Panc1 (cell line): ENCODE data around the gene ACBD3. TPM values are rescaled to one million over a fixed set of nuclear protein-coding genes. Genes with fewer than 3 reads are reported as not detected.

Experiments
- ATAC-seq: fragments of 200-7000 bp; cut with Tn5 transposase; 2 replicates; pipeline ENCODE4 v1.9.1; 2020; ENCODE audit warnings: mild to moderate bottlenecking, moderate library complexity
- Bru-seq: library from RNA; stranded (reverse); fragments of 400-500 nt; gene quantifications from one replicate; lab custom pipeline; 2021; lab: Mats Ljungman, UMichigan
- BruChase-seq, 2 experiments: library from RNA; stranded (reverse); fragments of 400-500 nt; gene quantifications; one replicate each; lab custom pipeline; 2021; lab: Mats Ljungman, UMichigan
- BruUV-seq: library from RNA; stranded (reverse); fragments of 400-500 nt; replicated peaks from 2 replicates; lab custom pipeline; 2021; lab: Mats Ljungman, UMichigan
- CTCF ChIA-PET: fragments of 300-600 bp; sonication (Branson Sonifier 250); formaldehyde crosslinking; loops from one replicate; lab custom pipeline; 2022; ENCODE audit warnings: antibody characterized with exemption; lab: Charles Lee
- POLR2A ChIA-PET: fragments of 300-600 bp; sonication (Branson Sonifier 250); formaldehyde crosslinking; loops from one replicate; lab custom pipeline; 2022; ENCODE audit warnings: antibody characterized with exemption; lab: Charles Lee
- DNase-seq: peaks from one replicate; pipeline ENCODE4 v3.0.0-alpha.2; 2010; ENCODE audit warnings: low read depth, low spot score
- H3K27ac ChIP-seq: 2 replicates; pipeline ENCODE4 v1.5.1; 2011; ENCODE audit warnings: mild to moderate bottlenecking, low read length, inconsistent platforms
- H3K27me3 ChIP-seq: fragments of 200-500 bp; sonication (Bioruptor generic); 2 replicates; pipeline ENCODE4 v1.6.0; 2014; ENCODE audit warnings: low read length, inconsistent platforms; ENCODE audit not compliant: control insufficient read depth, insufficient read depth
- H3K36me3 ChIP-seq: fragments of 200-500 bp; sonication (Bioruptor generic); 2 replicates; pipeline ENCODE4 v1.5.1; 2014; ENCODE audit warnings: inconsistent platforms, mild to moderate bottlenecking, low read length, moderate library complexity; ENCODE audit not compliant: control insufficient read depth, insufficient read depth
- H3K4me1 ChIP-seq: 2 replicates; pipeline ENCODE4 v1.5.1; 2011; ENCODE audit warnings: inconsistent platforms, mild to moderate bottlenecking, low read length, moderate library complexity; ENCODE audit not compliant: control insufficient read depth, insufficient read depth
- H3K4me3 ChIP-seq, 2 experiments: 2 replicates each; pipeline ENCODE4 v1.5.1; 2011 to 2012; ENCODE audit warnings: low read depth in 2 of 2, low read length in 2 of 2, mild to moderate bottlenecking in 2 of 2, inconsistent platforms in 1 of 2, moderate library complexity in 1 of 2
- H3K9me3 ChIP-seq: fragments of 200-500 bp; sonication (Bioruptor generic); 2 replicates; pipeline ENCODE4 v1.5.1; 2014; ENCODE audit warnings: low read depth, mild to moderate bottlenecking, inconsistent platforms, low read length, moderate library complexity; ENCODE audit not compliant: control insufficient read depth, insufficient read depth
- CTCF ChIP-seq: fragments of 450-650 bp; IDR thresholded peaks from 2 replicates; pipeline ENCODE4 v1.5.1; 2017; ENCODE audit warnings: mild to moderate bottlenecking
- POLR2AphosphoS5 ChIP-seq: IDR thresholded peaks from 2 replicates; pipeline ENCODE4 v1.6.1; 2012; ENCODE audit warnings: mild to moderate bottlenecking, low read depth, low read length, moderate library complexity
- REST ChIP-seq, 2 experiments: IDR thresholded peaks; 2 replicates each; pipeline ENCODE4 v1.6.1; 2011 to 2012; ENCODE audit warnings: low read depth in 2 of 2, control low read depth in 1 of 2, low read length in 1 of 2, mild to moderate bottlenecking in 1 of 2, moderate library complexity in 1 of 2; ENCODE audit not compliant: insufficient read depth in 1 of 2
- SIN3A ChIP-seq: IDR thresholded peaks from 2 replicates; pipeline ENCODE4 v1.6.1; 2012; ENCODE audit warnings: low read depth, mild to moderate bottlenecking, low read length, moderate library complexity, borderline replicate concordance; ENCODE audit not compliant: insufficient read depth
- TCF7L2 ChIP-seq: IDR thresholded peaks from 2 replicates; pipeline ENCODE4 v1.6.1; 2011; ENCODE audit warnings: mild to moderate bottlenecking, low read depth, low read length, inconsistent platforms
- in situ Hi-C: cut with HindIII; loops from 2 replicates; pipeline ENCODE4 v1.10.0; 2016; ENCODE audit warnings: low sequenced_read_pairs, low pct_unique_long_range_greater_than_20kb
- intact Hi-C: fragments of 100-400 bp; cut with micrococcal nuclease; formaldehyde crosslinking; loops from one replicate; pipeline ENCODE4 v1.10.0; 2022; ENCODE audit not compliant: unreplicated experiment
- long read RNA-seq: library from polyadenylated mRNA; unstranded; transcript quantifications from one replicate; pipeline ENCODE4 v2.0.0, GENCODE V29; 2021; ENCODE audit not compliant: unreplicated experiment
- polyA plus RNA-seq: library from polyadenylated mRNA; unstranded; fragments of >200 nt; gene quantifications from one replicate; pipeline ENCODE4 v1.2.1, GENCODE V29; 2012; ENCODE audit warnings: missing spikeins; ENCODE audit not compliant: insufficient read length
- total RNA-seq: library from RNA; stranded (reverse); gene quantifications from one replicate; pipeline ENCODE4 v1.2.1, GENCODE V29; 2021; ENCODE audit not compliant: unreplicated experiment

Gene ACBD3
- total RNA-seq (31.2 TPM), Bru-seq, nascent RNA (percentile 87 among the genes with signal in this experiment), BruChase-seq, experiment 1, labeled RNA remaining after a 2-hour chase (percentile 91 among the genes with signal in this experiment), BruChase-seq, experiment 2, labeled RNA remaining after a 6-hour chase (percentile 84 among the genes with signal in this experiment)
- 20.8 TPM for polyA plus RNA-seq
- long read RNA-seq, transcript ACBD3-201 (8 exons, 3,573 nt) = major isoform, 72 of 108 reads
- long read RNA-seq, partial matches to known transcripts = 17 of 108 reads
- long read RNA-seq, other reads (novel, unspliced or antisense) = 19 of 108 reads

GRCh38 chr1:226186124-226187018 lies at the start of gene ACBD3:
Gene ACBD3, minus strand, starts transcription at chr1:226186741. Its CDS starts 66 bp downstream, at chr1:226186675.
- Histone ChIP-seq H3K4me3 (peak within 1 kb of the TSS; percentile 91 to 92), H3K27me3 (no peaks in the 10 kb centered on the region), H3K27ac (peak within 1 kb of the TSS; percentile 86), H3K4me1 (peaks cover 11% of the 10 kb centered on the region; the same call in 1 of the 2 replicates), H3K9me3 (no peaks in the 10 kb centered on the region), H3K36me3 (peaks cover 1% of the 10 kb centered on the region)
- ATAC-seq (peak; percentile 98), DNase-seq (no peak)
- POLR2A ChIA-PET = no interaction called here
- BruUV-seq = no TSS peak
- TF ChIP-seq TCF7L2 (peak; percentile 59; the same call in 1 of the 2 replicates), POLR2AphosphoS5 (peak; percentile 92), REST (IDR thresholded peaks at IDR 0.05; ENCODE audit: insufficient read depth in 1 of 2, low read depth in 2 of 2, low read length in 1 of 2) (no peak; a peak in 1 of 4 replicates), SIN3A (peak; percentile 69; the same call in 1 of the 2 replicates), CTCF (no peak)
- intact Hi-C loops = no loop called here
- in situ Hi-C loops = no loop called here
- CTCF ChIA-PET = no interaction called here

- in situ Hi-C loops (no loop called here), intact Hi-C loops (no loop called here)
- DNase-seq (no peak), ATAC-seq (no peak)
- TF ChIP-seq CTCF = no peak
- no peak for TF ChIP-seq SIN3A
- TF ChIP-seq POLR2AphosphoS5 = no peak
- TF ChIP-seq REST (IDR thresholded peaks at IDR 0.05; ENCODE audit: insufficient read depth in 1 of 2, low read depth in 2 of 2, low read length in 1 of 2) = no peak
- TF ChIP-seq TCF7L2 = no peak
- H3K4me1 ChIP-seq = no peaks in the 10 kb centered on the region
- no peak overlapping the region for H3K27ac ChIP-seq
- no TSS peak for BruUV-seq
- H3K36me3 ChIP-seq = peaks cover 16% of the 10 kb centered on the region; the same call in 1 of the 2 replicates
- ChIA-PET POLR2A (no interaction called here), CTCF (no interaction called here)
- H3K9me3 ChIP-seq = no peaks in the 10 kb centered on the region
- H3K4me3 ChIP-seq = no peak overlapping the region
- H3K27me3 ChIP-seq = no peaks in the 10 kb centered on the region
Measured at GRCh38 chr1:226233806-226234205, 47.3 kb upstream of the ACBD3 start.
